Endodermal cell (in vitro differentiated cells): Measurements from ENCODE around the gene DGKB. TPM values are rescaled to one million over a fixed set of nuclear protein-coding genes. Genes with fewer than 3 reads are reported as not detected.

Experiments used
- DNase-seq: peaks from one replicate; pipeline ENCODE4 v3.0.0-alpha.2; 2017
- H3K27ac ChIP-seq: 2 replicates; pipeline ENCODE4 v1.5.1; 2013; ENCODE audit warnings: mild to moderate bottlenecking, low read depth, low read length, moderate library complexity
- H3K27me3 ChIP-seq: 2 replicates; pipeline ENCODE4 v1.6.1; 2013; ENCODE audit warnings: mild to moderate bottlenecking, low read length, moderate library complexity; ENCODE audit not compliant: insufficient read depth, control insufficient read depth, poor library complexity, severe bottlenecking
- H3K36me3 ChIP-seq: 2 replicates; pipeline ENCODE4 v1.7.0; 2013; ENCODE audit warnings: mild to moderate bottlenecking, low read length, moderate library complexity; ENCODE audit not compliant: control insufficient read depth, insufficient read depth
- H3K4me1 ChIP-seq: one replicate; pipeline ENCODE4 v1.7.0; 2013; ENCODE audit warnings: low read length; ENCODE audit not compliant: control insufficient read depth, insufficient read depth
- H3K4me3 ChIP-seq: 2 replicates; pipeline ENCODE4 v1.5.1; 2013; ENCODE audit warnings: mild to moderate bottlenecking, low read length, moderate library complexity
- H3K9ac ChIP-seq: 2 replicates; pipeline ENCODE4 v1.6.1; 2013; ENCODE audit warnings: mild to moderate bottlenecking, low read length, moderate library complexity; ENCODE audit not compliant: poor library complexity, severe bottlenecking; ENCODE audit errors: extremely low read depth
- H3K9me3 ChIP-seq: 2 replicates; pipeline ENCODE4 v1.6.1; 2013; ENCODE audit warnings: mild to moderate bottlenecking, low read length, moderate library complexity; ENCODE audit not compliant: control insufficient read depth
- H3K27ac Mint-ChIP-seq: 2 replicates; pipeline ENCODE4 v1.8.0; 2020; ENCODE audit warnings: mixed read lengths
- H3K27me3 Mint-ChIP-seq: 2 replicates; pipeline ENCODE4 v1.8.0; 2021; ENCODE audit warnings: mild to moderate bottlenecking, mixed read lengths; ENCODE audit not compliant: insufficient read depth
- H3K36me3 Mint-ChIP-seq: 2 replicates; pipeline ENCODE4 v1.8.0; 2020; ENCODE audit warnings: low read depth, mixed read lengths
- H3K4me1 Mint-ChIP-seq: 2 replicates; pipeline ENCODE4 v1.8.0; 2020; ENCODE audit warnings: mixed read lengths
- H3K4me3 Mint-ChIP-seq: 2 replicates; pipeline ENCODE4 v1.8.0; 2020; ENCODE audit warnings: mild to moderate bottlenecking, moderate library complexity, mixed read lengths
- H3K9me3 Mint-ChIP-seq: 2 replicates; pipeline ENCODE4 v1.8.0; 2020; ENCODE audit warnings: mild to moderate bottlenecking, mixed read lengths
- WGBS, 2 experiments: methylation state at CpG; one replicate each; pipeline versions ENCODE4 v1.1.5 to v1.1.7; 2013; ENCODE audit warnings: missing lambda C conversion rate in 2 of 2, mixed read lengths in 1 of 2; ENCODE audit not compliant: insufficient coverage in 1 of 2, insufficient read length in 1 of 2; 5-methylcytosine and 5-hydroxymethylcytosine counted together
- total RNA-seq, 2 donors: library from RNA; stranded (reverse); fragmentation: NEBNext Ultra II Directional in 1 of 2; extraction: Animal tissue kit (Norgen Biotek cat#: 25700) in 1 of 2; gene quantifications; 2 replicates in 1 of 2; 3 replicates in 1 of 2; pipeline ENCODE4 v1.2.1, GENCODE V29; 2021
- TF ChIP-seq, protein P1 (sequence below): fragments of 200-600 bp; sonication (generic); conservative IDR thresholded peaks from 2 replicates; pipeline ENCODE4 v1.5.0; 2021; ENCODE audit warnings: antibody characterized with exemption, mild to moderate bottlenecking

Gene DGKB
- total RNA-seq, 2 donors from 2014 or later, result 5.1 to 5.2 TPM

DNA sequence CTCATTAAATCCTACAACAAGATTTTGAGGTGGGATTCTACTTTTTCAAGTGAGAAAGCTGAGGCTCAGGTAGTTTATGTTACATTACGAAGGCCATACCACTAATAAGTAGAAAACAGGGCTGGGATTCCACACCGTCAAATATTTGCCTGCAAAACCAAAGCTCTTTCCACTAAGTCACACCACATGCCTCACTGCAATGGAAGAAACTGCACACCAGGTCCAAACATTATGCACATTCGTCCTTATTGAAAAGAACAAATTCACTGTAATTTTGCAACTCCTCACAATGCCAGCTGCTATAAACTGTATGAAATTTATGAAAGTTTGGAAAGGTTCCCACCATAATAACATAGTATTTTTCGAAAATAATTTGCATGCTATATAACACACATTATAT, 66.5 kb downstream of the DGKB start:
- Histone ChIP-seq H3K27ac (no peak overlapping the region), H3K27me3 (no peaks in the 10 kb centered on the region), H3K4me3 (peak overlapping the region; percentile 46), H3K4me1 (peaks cover 5% of the 10 kb centered on the region), H3K9ac (no peak overlapping the region), H3K9me3 (no peaks in the 10 kb centered on the region), H3K36me3 (no peaks in the 10 kb centered on the region)
- Mint-ChIP-seq H3K4me3 (no peak overlapping the region), H3K4me1 (peaks cover 15% of the 10 kb centered on the region), H3K9me3 (no peaks in the 10 kb centered on the region), H3K36me3 (no peaks in the 10 kb centered on the region), H3K27ac (no peak overlapping the region), H3K27me3 (no peaks in the 10 kb centered on the region)
- no peak for DNase-seq
- TF ChIP-seq, protein P1, sequence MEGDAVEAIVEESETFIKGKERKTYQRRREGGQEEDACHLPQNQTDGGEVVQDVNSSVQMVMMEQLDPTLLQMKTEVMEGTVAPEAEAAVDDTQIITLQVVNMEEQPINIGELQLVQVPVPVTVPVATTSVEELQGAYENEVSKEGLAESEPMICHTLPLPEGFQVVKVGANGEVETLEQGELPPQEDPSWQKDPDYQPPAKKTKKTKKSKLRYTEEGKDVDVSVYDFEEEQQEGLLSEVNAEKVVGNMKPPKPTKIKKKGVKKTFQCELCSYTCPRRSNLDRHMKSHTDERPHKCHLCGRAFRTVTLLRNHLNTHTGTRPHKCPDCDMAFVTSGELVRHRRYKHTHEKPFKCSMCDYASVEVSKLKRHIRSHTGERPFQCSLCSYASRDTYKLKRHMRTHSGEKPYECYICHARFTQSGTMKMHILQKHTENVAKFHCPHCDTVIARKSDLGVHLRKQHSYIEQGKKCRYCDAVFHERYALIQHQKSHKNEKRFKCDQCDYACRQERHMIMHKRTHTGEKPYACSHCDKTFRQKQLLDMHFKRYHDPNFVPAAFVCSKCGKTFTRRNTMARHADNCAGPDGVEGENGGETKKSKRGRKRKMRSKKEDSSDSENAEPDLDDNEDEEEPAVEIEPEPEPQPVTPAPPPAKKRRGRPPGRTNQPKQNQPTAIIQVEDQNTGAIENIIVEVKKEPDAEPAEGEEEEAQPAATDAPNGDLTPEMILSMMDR, result no peak
- WGBS, 2 experiments, result 73 to 100% methylated on average over 2 to 3 of the region's 4 CpGs

DNA sequence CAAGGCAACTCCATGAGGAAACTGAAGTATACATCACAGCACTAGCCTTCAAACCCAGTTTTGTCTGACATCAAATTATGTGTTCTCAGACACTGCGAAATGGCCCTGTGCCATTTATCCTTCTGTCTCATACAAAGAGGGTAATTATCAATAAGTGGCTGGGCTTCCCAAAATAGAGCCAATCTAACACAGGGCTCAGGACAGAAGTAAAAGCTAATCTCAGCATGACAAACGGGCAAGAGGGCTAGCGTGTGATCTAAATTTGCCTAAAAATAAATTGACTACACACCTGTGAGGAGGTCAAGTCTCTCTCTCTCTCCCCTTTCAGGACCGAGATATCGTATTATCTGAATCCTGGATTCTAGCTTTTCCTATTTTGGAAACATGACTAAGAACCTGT, 67.2 kb downstream of the DGKB start:
- no peak overlapping the region for H3K27ac ChIP-seq
- no peaks in the 10 kb centered on the region for H3K27me3 ChIP-seq
- Mint-ChIP-seq H3K9me3 (no peaks in the 10 kb centered on the region), H3K36me3 (no peaks in the 10 kb centered on the region), H3K27ac (no peak overlapping the region), H3K4me1 (peaks cover 15% of the 10 kb centered on the region), H3K4me3 (no peak overlapping the region), H3K27me3 (no peaks in the 10 kb centered on the region)
- no peak overlapping the region for H3K9ac ChIP-seq
- H3K36me3 ChIP-seq, result no peaks in the 10 kb centered on the region
- no peak overlapping the region for H3K4me3 ChIP-seq
- TF ChIP-seq, protein P1, result no peak
- DNase-seq, result no peak
- no peaks in the 10 kb centered on the region for H3K9me3 ChIP-seq
- peaks cover 5% of the 10 kb centered on the region for H3K4me1 ChIP-seq
- 94 to 95% methylated on average over 5 of the region's 5 CpGs for WGBS, 2 experiments

- no peaks in the 10 kb centered on the region for H3K9me3 Mint-ChIP-seq
- no peaks in the 10 kb centered on the region for H3K36me3 ChIP-seq
- H3K4me1 ChIP-seq, result peaks cover 5% of the 10 kb centered on the region
- no peaks in the 10 kb centered on the region for H3K27me3 ChIP-seq
- no peak overlapping the region for H3K9ac ChIP-seq
- H3K27ac Mint-ChIP-seq, result no peak overlapping the region
- H3K4me3 Mint-ChIP-seq, result no peak overlapping the region
- H3K27me3 Mint-ChIP-seq, result no peaks in the 10 kb centered on the region
- no peak overlapping the region for H3K27ac ChIP-seq
- WGBS, 2 experiments, result 80 to 100% methylated on average over 1 of the region's 1 CpG
- H3K9me3 ChIP-seq, result no peaks in the 10 kb centered on the region
- TF ChIP-seq, protein P1, result no peak
- peaks cover 15% of the 10 kb centered on the region for H3K4me1 Mint-ChIP-seq
- no peak for DNase-seq
- no peaks in the 10 kb centered on the region for H3K36me3 Mint-ChIP-seq
- H3K4me3 ChIP-seq, result no peak overlapping the region
Measured at GRCh38 chr7:14834883-14835282, 67.7 kb downstream of the DGKB start.
